ENCODE data around the gene GRHL3.

Gene GRHL3

GRCh38 chr1:24344090-24344742 lies 25.1 kb downstream of the GRHL3 start:
- no peak for DNase-seq

- no peak for DNase-seq
These were observed 26.2 kb downstream of the GRHL3 start for GRCh38 chr1:24345334-24345733.

GRCh38 chr1:24347159-24347934 lies 28.2 kb downstream of the GRHL3 start:
- no peak for DNase-seq

- no peak for DNase-seq
These were observed 29.0 kb downstream of the GRHL3 start for GRCh38 chr1:24348196-24348595.

GRCh38 chr1:24349891-24350290 lies 30.7 kb downstream of the GRHL3 start:
- DNase-seq, result no peak

- no peak for DNase-seq
These were observed 32.1 kb downstream of the GRHL3 start for GRCh38 chr1:24351247-24351646.

- no peak for DNase-seq
These were observed 32.9 kb downstream of the GRHL3 start for GRCh38 chr1:24351918-24352627.

GRCh38 chr1:24353292-24353891 lies 34.2 kb downstream of the GRHL3 start:
- no peak for DNase-seq

- no peak for DNase-seq
These were observed 36.3 kb downstream of the GRHL3 start for GRCh38 chr1:24355466-24355865.

GRCh38 chr1:24357038-24357437 lies 37.9 kb downstream of the GRHL3 start:
- DNase-seq, result no peak

GRCh38 chr1:24360681-24361080 lies 41.5 kb downstream of the GRHL3 start:
- DNase-seq, result no peak

GRCh38 chr1:24361811-24362210 lies 42.7 kb downstream of the GRHL3 start:
- no peak for DNase-seq

- DNase-seq, result no peak
These were observed 43.2 kb downstream of the GRHL3 start for GRCh38 chr1:24362396-24362795.

- DNase-seq, result no peak
These were observed 43.9 kb downstream of the GRHL3 start for GRCh38 chr1:24362982-24363614.

- DNase-seq, result no peak
These were observed 44.8 kb downstream of the GRHL3 start for GRCh38 chr1:24363994-24364393.

- no peak for DNase-seq
These were observed 45.4 kb downstream of the GRHL3 start for GRCh38 chr1:24364605-24364974.

GRCh38 chr1:24364975-24365678 lies 46.0 kb downstream of the GRHL3 start:
- DNase-seq, result no peak

GRCh38 chr1:24366707-24367106 lies 47.5 kb downstream of the GRHL3 start:
- DNase-seq, result no peak

GRCh38 chr1:24369199-24369598 lies 50.0 kb downstream of the GRHL3 start:
- no peak for DNase-seq

- no peak for DNase-seq
These were observed 50.6 kb downstream of the GRHL3 start for GRCh38 chr1:24369801-24370200.

GRCh38 chr1:24373044-24373443 lies 53.9 kb downstream of the GRHL3 start:
- no peak for DNase-seq

GRCh38 chr1:24373710-24374109 lies 54.6 kb downstream of the GRHL3 start:
- DNase-seq, result no peak

Measured in NCI-H1048 (cell line).